ENCODE measurements around the gene ADAMTS16.

GRCh38 chr5:5231576-5231975 is 91.4 kb downstream of the ADAMTS16 start:
- TF ChIP-seq EZH2 (IDR thresholded peaks at IDR 0.05; ENCODE audit: insufficient read depth, poor library complexity, severe bottlenecking) (no peak), EZH2phosphoT487 (IDR thresholded peaks at IDR 0.05; ENCODE audit: insufficient read depth, low read depth) (no peak)
